ENCODE data around the gene HADHA. TPM values are rescaled to one million over a fixed set of nuclear protein-coding genes. Genes with fewer than 3 reads are reported as not detected.

The HADHA gene
- total RNA-seq, 1 experiment from 2014 or later = 112 TPM

DNA sequence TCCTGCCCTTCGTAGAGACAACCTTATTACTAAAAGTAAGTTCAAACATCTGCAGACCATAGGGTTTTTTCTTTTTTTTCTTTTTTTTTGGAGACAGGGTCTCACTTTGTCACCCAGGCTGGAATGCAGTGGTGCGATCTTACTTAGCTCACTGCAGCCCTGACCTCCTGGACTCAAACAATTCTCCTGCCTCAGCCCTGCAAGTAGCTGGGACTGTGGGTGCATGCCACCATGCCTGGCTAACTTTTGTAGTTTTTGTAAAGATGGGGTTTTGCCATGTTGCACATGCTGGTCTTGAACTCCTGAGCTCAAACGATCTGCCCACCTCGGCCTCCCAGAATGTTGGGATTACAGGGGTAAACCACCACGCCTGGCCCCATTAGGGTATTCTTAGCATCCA lies 32.4 kb downstream of the HADHA start:
- H3T11ph ChIP-seq (ENCODE audit: low read length) = no peak overlapping the region
- no peaks in the 10 kb centered on the region for H3K9me3 ChIP-seq (ENCODE audit: control insufficient read depth, low read depth, low read length)
- no peak overlapping the region for H3K4me3 Mint-ChIP-seq
- no peak overlapping the region for H2AK5ac ChIP-seq (ENCODE audit: insufficient read length, low read length)
- H3K27ac Mint-ChIP-seq = no peak overlapping the region
- H2BK5ac ChIP-seq (ENCODE audit: insufficient read length, low read length) = no peak overlapping the region
- no peaks in the 10 kb centered on the region for H3K79me1 ChIP-seq (ENCODE audit: insufficient read depth, low read depth, low read length, poor library complexity, severe bottlenecking)
- H2BK12ac ChIP-seq (ENCODE audit: insufficient read length, low read depth, low read length) = no peak overlapping the region
- TF ChIP-seq, protein P1, sequence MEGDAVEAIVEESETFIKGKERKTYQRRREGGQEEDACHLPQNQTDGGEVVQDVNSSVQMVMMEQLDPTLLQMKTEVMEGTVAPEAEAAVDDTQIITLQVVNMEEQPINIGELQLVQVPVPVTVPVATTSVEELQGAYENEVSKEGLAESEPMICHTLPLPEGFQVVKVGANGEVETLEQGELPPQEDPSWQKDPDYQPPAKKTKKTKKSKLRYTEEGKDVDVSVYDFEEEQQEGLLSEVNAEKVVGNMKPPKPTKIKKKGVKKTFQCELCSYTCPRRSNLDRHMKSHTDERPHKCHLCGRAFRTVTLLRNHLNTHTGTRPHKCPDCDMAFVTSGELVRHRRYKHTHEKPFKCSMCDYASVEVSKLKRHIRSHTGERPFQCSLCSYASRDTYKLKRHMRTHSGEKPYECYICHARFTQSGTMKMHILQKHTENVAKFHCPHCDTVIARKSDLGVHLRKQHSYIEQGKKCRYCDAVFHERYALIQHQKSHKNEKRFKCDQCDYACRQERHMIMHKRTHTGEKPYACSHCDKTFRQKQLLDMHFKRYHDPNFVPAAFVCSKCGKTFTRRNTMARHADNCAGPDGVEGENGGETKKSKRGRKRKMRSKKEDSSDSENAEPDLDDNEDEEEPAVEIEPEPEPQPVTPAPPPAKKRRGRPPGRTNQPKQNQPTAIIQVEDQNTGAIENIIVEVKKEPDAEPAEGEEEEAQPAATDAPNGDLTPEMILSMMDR (conservative IDR thresholded peaks at IDR 0.05) = no peak
- no peaks in the 10 kb centered on the region for H3K9me3 Mint-ChIP-seq
- H3K23me2 ChIP-seq (ENCODE audit: insufficient read length, low read depth, low read length, poor library complexity, severe bottlenecking) = no peaks in the 10 kb centered on the region
- no peaks in the 10 kb centered on the region for H3K4me1 Mint-ChIP-seq
- H4K91ac ChIP-seq (ENCODE audit: insufficient read length, low read depth, low read length) = no peak overlapping the region
- no peak overlapping the region for H3K56ac ChIP-seq (ENCODE audit: insufficient read length, low read depth, low read length)
- H4K8ac ChIP-seq (replicated peaks; ENCODE audit: insufficient read length, low read depth, low read length) = no peak overlapping the region
- no peak overlapping the region for H3K4ac ChIP-seq (ENCODE audit: low read depth, low read length)
- H3K4me2 ChIP-seq (ENCODE audit: insufficient read depth, insufficient read length, low read length) = no peak overlapping the region
- H3K9ac ChIP-seq (ENCODE audit: extremely low read depth, insufficient read length, low read length) = no peak overlapping the region
- no peak overlapping the region for H3K23ac ChIP-seq (ENCODE audit: insufficient read length, low read depth, low read length)
- no CpG with 5 or more reads among the region's 5 CpGs for WGBS (ENCODE audit: extremely low coverage, insufficient read length, low lambda C conversion rate)
- H3K4me1 ChIP-seq (ENCODE audit: insufficient read depth, low read length) = no peaks in the 10 kb centered on the region
- H2BK15ac ChIP-seq (ENCODE audit: low read depth, low read length) = no peak overlapping the region
- no peaks in the 10 kb centered on the region for H3K27me3 ChIP-seq (ENCODE audit: insufficient read depth, low read length)
- H2BK120ac ChIP-seq (ENCODE audit: low read depth, low read length, poor library complexity, severe bottlenecking) = no peak overlapping the region
- H3K27ac ChIP-seq (ENCODE audit: insufficient read length, low read depth, low read length) = no peak overlapping the region
- H3K27me3 Mint-ChIP-seq (ENCODE audit: low read depth) = no peaks in the 10 kb centered on the region
- no peaks in the 10 kb centered on the region for H3K79me2 ChIP-seq (ENCODE audit: insufficient read depth, low read length)
- no peak overlapping the region for H3K18ac ChIP-seq (ENCODE audit: insufficient read length, low read depth, low read length)
- H3K14ac ChIP-seq (ENCODE audit: insufficient read depth, low read length) = no peak overlapping the region
- DNase-seq = no peak
- peaks cover 3 to 83% (median 54%) of the 10 kb centered on the region in 3 experiments; a peak in 5 of 7 replicates for H3K36me3 Mint-ChIP-seq (ENCODE audit: insufficient read depth in 1 of 3, low read depth in 3 of 3)
- H4K20me1 ChIP-seq (ENCODE audit: control insufficient read depth, insufficient read depth, insufficient read length) = no peaks in the 10 kb centered on the region
- no peak overlapping the region for H4K5ac ChIP-seq (ENCODE audit: insufficient read length, low read depth, low read length)
- no peak overlapping the region for H2AFZ ChIP-seq (ENCODE audit: low read length)
- H2BK20ac ChIP-seq (ENCODE audit: low read depth, low read length, poor library complexity, severe bottlenecking) = no peak overlapping the region

All from H9 (cell line).